ENCODE data around the gene SPAG16.

The SPAG16 gene

GRCh38 chr2:213416832-213417231 lies 132.6 kb downstream of the SPAG16 start:
- no peaks in the 10 kb centered on the region for H3F3A ChIP-seq (ENCODE audit: insufficient read depth, low read length)
- no peaks in the 10 kb centered on the region for H3K9me3 ChIP-seq (ENCODE audit: low read length)
- H3K9me2 ChIP-seq (ENCODE audit: low read depth, low read length), result no peaks in the 10 kb centered on the region
- no peak overlapping the region for H2AFZ ChIP-seq (ENCODE audit: low read length)
- no peak overlapping the region for H3K9ac ChIP-seq (ENCODE audit: low read length)
- H3K27ac ChIP-seq (ENCODE audit: low read depth, low read length, poor library complexity, severe bottlenecking), result no peak overlapping the region
- H3K36me3 ChIP-seq (ENCODE audit: insufficient read depth, low read length), result no peaks in the 10 kb centered on the region
- no peak for TF ChIP-seq EZH2 (IDR thresholded peaks at IDR 0.05; ENCODE audit: borderline replicate concordance, low read length)
- TF ChIP-seq, protein P1, sequence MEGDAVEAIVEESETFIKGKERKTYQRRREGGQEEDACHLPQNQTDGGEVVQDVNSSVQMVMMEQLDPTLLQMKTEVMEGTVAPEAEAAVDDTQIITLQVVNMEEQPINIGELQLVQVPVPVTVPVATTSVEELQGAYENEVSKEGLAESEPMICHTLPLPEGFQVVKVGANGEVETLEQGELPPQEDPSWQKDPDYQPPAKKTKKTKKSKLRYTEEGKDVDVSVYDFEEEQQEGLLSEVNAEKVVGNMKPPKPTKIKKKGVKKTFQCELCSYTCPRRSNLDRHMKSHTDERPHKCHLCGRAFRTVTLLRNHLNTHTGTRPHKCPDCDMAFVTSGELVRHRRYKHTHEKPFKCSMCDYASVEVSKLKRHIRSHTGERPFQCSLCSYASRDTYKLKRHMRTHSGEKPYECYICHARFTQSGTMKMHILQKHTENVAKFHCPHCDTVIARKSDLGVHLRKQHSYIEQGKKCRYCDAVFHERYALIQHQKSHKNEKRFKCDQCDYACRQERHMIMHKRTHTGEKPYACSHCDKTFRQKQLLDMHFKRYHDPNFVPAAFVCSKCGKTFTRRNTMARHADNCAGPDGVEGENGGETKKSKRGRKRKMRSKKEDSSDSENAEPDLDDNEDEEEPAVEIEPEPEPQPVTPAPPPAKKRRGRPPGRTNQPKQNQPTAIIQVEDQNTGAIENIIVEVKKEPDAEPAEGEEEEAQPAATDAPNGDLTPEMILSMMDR (IDR thresholded peaks at IDR 0.05; ENCODE audit: low read length), result no peak
- no peaks in the 10 kb centered on the region for H3K27me3 ChIP-seq (ENCODE audit: insufficient read depth, low read length)
- no peak overlapping the region for H3K4me2 ChIP-seq (ENCODE audit: low read length)
- no peaks in the 10 kb centered on the region for H4K20me1 ChIP-seq (ENCODE audit: insufficient read depth, low read length)
- H3K4me3 ChIP-seq (ENCODE audit: low read depth, low read length, poor library complexity, severe bottlenecking), result no peak overlapping the region
- H3K4me1 ChIP-seq (ENCODE audit: insufficient read depth, low read length, severe bottlenecking), result no peaks in the 10 kb centered on the region
- H3K79me2 ChIP-seq (ENCODE audit: insufficient read depth, low read length), result no peaks in the 10 kb centered on the region

DNA sequence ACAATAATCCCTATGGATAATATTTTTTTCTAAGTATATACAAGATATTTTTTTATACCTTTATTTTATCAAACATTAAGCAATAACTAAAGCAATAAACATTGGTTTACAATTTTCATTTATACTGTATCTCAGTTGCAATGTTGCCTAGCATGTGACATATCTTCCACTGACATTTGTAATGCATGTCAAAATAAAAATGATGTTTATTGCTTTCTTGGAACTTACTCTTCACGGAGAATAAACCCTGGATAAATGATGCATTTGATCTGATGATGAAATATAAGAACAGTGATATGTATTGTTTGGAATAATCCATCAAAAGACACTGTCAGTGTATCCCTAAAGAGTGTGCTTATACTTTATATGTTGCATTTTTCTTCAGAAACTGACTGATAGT lies 135.7 kb downstream of the SPAG16 start:
- no peaks in the 10 kb centered on the region for H3K9me3 ChIP-seq (ENCODE audit: low read length)
- no peak overlapping the region for H3K9ac ChIP-seq (ENCODE audit: low read length)
- H3K79me2 ChIP-seq (ENCODE audit: insufficient read depth, low read length), result no peaks in the 10 kb centered on the region
- H3F3A ChIP-seq (ENCODE audit: insufficient read depth, low read length), result no peaks in the 10 kb centered on the region
- no peaks in the 10 kb centered on the region for H3K4me1 ChIP-seq (ENCODE audit: insufficient read depth, low read length, severe bottlenecking)
- TF ChIP-seq, protein P1 (IDR thresholded peaks at IDR 0.05; ENCODE audit: low read length), result no peak
- no peak for TF ChIP-seq EZH2 (IDR thresholded peaks at IDR 0.05; ENCODE audit: borderline replicate concordance, low read length)
- no peak overlapping the region for H2AFZ ChIP-seq (ENCODE audit: low read length)
- no peaks in the 10 kb centered on the region for H4K20me1 ChIP-seq (ENCODE audit: insufficient read depth, low read length)
- no peak overlapping the region for H3K4me2 ChIP-seq (ENCODE audit: low read length)
- no peaks in the 10 kb centered on the region for H3K9me2 ChIP-seq (ENCODE audit: low read depth, low read length)
- no peak overlapping the region for H3K27ac ChIP-seq (ENCODE audit: low read depth, low read length, poor library complexity, severe bottlenecking)
- H3K36me3 ChIP-seq (ENCODE audit: insufficient read depth, low read length), result no peaks in the 10 kb centered on the region
- no peak overlapping the region for H3K4me3 ChIP-seq (ENCODE audit: low read depth, low read length, poor library complexity, severe bottlenecking)
- H3K27me3 ChIP-seq (ENCODE audit: insufficient read depth, low read length), result no peaks in the 10 kb centered on the region

DNA sequence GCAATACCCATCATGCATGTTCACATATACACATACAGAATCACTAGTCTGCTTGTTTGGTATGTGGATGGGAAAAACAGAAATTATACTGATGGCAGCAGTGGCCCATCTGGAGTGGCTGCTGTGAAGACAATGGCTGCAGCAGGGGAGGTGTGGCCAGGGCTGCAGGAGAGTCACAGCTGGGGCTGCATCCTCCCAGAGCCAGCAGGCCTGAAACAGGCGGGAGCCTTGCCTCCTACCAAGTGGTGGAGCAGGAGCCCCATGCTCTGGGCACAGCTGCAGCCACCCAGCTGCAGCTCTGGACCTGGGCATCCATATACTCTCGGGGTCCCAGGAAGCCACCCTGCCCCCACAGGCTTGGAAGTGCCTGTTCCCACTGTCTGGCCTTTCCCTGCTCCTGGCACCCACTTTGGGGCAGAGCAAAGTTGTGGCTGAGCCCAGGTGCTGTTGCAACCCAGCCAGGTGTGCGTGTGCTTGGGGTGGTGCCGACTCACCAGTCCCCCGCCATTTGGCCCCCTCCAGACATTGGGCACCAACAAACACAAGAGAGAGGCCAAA lies 136.6 kb downstream of the SPAG16 start:
- H3K4me2 ChIP-seq (ENCODE audit: low read length), result no peak overlapping the region
- no peak overlapping the region for H2AFZ ChIP-seq (ENCODE audit: low read length)
- no peaks in the 10 kb centered on the region for H3K9me2 ChIP-seq (ENCODE audit: low read depth, low read length)
- no peak overlapping the region for H3K27ac ChIP-seq (ENCODE audit: low read depth, low read length, poor library complexity, severe bottlenecking)
- TF ChIP-seq EZH2 (IDR thresholded peaks at IDR 0.05; ENCODE audit: borderline replicate concordance, low read length), result no peak
- H3K27me3 ChIP-seq (ENCODE audit: insufficient read depth, low read length), result no peaks in the 10 kb centered on the region
- no peak overlapping the region for H3K4me3 ChIP-seq (ENCODE audit: low read depth, low read length, poor library complexity, severe bottlenecking)
- H3K36me3 ChIP-seq (ENCODE audit: insufficient read depth, low read length), result no peaks in the 10 kb centered on the region
- H3K9me3 ChIP-seq (ENCODE audit: low read length), result no peaks in the 10 kb centered on the region
- no peaks in the 10 kb centered on the region for H4K20me1 ChIP-seq (ENCODE audit: insufficient read depth, low read length)
- no peak overlapping the region for H3K9ac ChIP-seq (ENCODE audit: low read length)
- no peaks in the 10 kb centered on the region for H3K4me1 ChIP-seq (ENCODE audit: insufficient read depth, low read length, severe bottlenecking)
- no peaks in the 10 kb centered on the region for H3F3A ChIP-seq (ENCODE audit: insufficient read depth, low read length)
- no peaks in the 10 kb centered on the region for H3K79me2 ChIP-seq (ENCODE audit: insufficient read depth, low read length)

DNA sequence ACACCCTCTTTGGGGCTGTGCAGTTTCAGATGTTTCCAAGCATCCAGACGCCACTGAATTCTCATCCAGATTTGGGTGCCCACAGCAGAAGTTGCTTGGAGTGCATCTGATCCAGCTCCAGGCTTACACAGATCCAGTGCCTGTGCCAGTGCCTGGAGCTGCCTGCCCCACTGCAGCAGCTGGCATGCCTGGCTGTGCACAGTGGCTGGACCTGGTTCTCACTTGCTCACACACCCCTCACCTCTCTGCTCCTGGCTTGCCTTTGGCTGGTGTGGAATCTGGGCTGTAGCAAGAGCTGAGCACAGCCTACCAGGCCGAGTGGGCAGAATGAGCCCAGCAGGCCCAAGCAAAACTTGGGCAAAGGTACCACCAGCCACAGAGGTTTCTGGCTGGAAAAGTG lies 137.9 kb downstream of the SPAG16 start:
- H3K4me1 ChIP-seq (ENCODE audit: insufficient read depth, low read length, severe bottlenecking), result no peaks in the 10 kb centered on the region
- H3K9me3 ChIP-seq (ENCODE audit: low read length), result no peaks in the 10 kb centered on the region
- no peak overlapping the region for H3K4me3 ChIP-seq (ENCODE audit: low read depth, low read length, poor library complexity, severe bottlenecking)
- no peaks in the 10 kb centered on the region for H3K27me3 ChIP-seq (ENCODE audit: insufficient read depth, low read length)
- H3K9me2 ChIP-seq (ENCODE audit: low read depth, low read length), result no peaks in the 10 kb centered on the region
- no peaks in the 10 kb centered on the region for H3F3A ChIP-seq (ENCODE audit: insufficient read depth, low read length)
- TF ChIP-seq, protein P1 (IDR thresholded peaks at IDR 0.05; ENCODE audit: low read length), result no peak
- TF ChIP-seq EZH2 (IDR thresholded peaks at IDR 0.05; ENCODE audit: borderline replicate concordance, low read length), result no peak
- no peak overlapping the region for H2AFZ ChIP-seq (ENCODE audit: low read length)
- no peaks in the 10 kb centered on the region for H4K20me1 ChIP-seq (ENCODE audit: insufficient read depth, low read length)
- no peak overlapping the region for H3K9ac ChIP-seq (ENCODE audit: low read length)
- H3K27ac ChIP-seq (ENCODE audit: low read depth, low read length, poor library complexity, severe bottlenecking), result no peak overlapping the region
- no peaks in the 10 kb centered on the region for H3K79me2 ChIP-seq (ENCODE audit: insufficient read depth, low read length)
- no peaks in the 10 kb centered on the region for H3K36me3 ChIP-seq (ENCODE audit: insufficient read depth, low read length)
- no peak overlapping the region for H3K4me2 ChIP-seq (ENCODE audit: low read length)

Measured in OCI-LY1 (cell line).